Activated CD4-positive, alpha-beta T cell treated with anti-CD3 and anti-CD28 coated beads for 4 hours (primary cell): ENCODE measurements around the gene PRLR.

Experiments
- DNase-seq, 2 donors: peaks; one replicate each; pipeline ENCODE4 v3.0.0-alpha.2; 2020

PRLR gene

DNA sequence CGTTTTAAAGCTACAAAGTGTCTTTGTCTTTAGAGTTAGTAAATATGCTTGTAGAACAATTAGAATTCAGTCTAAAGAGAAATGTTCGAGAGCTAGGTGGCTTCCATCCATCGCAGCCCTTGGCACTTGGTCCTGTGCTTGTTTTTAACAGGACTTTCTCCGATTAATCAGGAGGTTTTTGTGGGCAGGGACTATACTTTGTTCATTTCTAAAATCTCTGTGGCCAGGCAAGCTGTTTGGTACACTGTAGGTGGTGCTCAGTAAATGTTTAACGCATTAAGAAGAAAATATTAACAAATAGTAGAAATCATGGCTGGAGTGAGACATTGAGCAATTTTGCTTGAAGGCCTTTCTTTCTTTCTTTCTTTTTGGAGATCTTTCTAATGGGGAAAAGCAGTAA is 203.3 kb downstream of the PRLR start:
- DNase-seq, result no peak

DNA sequence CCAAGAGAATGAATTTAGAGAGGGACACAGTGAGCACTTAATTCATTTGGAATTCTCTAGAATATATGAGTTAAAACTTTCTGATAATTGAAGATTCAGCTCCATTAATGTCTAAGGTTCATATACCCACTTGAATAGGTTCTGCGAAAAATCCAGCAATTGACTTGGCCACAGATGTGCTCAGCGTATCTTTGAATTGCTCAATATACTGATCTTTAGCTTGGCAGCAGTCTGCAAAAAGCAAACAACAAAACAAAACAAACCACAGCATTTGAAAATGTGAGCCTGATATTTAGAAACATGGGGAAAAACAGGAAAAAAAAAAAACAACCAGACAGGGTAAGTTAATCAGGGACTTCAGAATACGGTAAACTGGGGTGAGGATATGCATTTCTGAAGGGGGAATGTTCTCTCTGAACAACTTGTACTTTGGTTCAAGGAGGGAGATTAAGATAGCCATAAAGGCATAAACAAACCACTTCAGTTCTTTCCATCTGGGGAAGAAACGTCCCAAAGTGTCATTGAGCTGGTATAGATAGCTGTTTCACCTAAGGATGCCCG is 203.9 kb downstream of the PRLR start:
- DNase-seq, result no peak

DNA sequence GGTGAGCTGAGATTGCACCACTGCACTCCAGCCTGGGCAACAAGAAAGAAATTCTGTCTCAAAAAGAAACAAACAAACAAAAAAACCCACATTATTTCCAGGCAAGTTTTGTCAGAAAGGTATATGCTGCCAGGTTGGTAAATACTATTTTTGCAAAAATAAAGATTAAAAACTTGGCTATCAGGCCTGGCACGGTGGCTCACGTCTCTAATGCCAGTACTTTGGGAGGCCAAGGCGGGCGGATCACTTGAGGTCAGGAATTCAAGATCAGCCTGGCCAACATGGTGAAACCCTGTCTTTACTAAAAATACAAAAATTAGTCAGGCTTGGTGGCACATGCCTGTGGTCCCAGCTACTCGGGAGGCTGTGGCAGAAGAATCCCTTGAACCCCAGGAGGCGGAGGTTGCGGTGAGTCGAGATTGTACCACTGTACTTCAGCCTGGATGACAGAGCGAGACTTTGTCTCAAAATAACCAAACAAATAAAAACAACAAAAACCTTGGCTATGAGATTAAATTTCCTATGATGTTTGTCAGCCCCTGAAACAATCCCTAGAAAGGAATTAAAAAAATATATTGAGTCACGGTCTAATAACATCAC is 205.3 kb downstream of the PRLR start:
- DNase-seq, result no peak

DNA sequence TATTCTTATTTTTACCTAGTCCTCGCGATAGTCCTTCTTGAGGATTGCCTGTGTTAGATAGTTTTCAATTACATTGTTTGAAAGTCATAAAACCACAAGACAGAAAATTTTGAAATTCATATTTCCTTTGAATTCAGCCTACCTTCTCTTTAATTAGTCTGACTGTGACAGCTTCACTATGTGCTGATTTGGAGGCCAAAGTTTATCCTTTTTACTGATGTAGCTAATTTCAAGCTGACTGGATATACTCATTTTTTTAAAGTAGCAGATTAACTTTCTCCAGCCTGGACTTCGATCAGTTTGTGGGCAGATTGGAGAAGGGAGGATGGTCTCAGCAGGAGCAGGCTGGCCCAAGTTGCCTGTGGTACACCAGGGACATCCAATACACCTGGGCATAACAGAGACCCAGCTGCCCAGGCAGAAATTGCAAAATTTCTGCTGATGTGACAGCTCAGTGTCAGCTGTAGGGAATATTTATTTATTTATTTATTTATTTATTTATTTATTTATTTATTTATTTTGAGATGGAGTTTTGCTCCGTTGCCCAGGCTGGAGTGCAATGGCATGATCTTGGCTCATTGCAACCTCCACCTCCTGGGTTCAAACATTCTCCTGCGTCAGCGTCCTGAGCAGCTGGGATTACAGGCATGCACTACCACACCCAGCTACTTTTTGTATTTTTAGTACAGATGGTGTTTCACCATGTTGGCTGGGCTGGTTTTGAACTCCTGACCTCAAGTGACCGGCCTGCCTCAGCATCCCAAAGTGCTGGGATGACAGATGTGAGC is 206.7 kb downstream of the PRLR start:
- no peak for DNase-seq

DNA sequence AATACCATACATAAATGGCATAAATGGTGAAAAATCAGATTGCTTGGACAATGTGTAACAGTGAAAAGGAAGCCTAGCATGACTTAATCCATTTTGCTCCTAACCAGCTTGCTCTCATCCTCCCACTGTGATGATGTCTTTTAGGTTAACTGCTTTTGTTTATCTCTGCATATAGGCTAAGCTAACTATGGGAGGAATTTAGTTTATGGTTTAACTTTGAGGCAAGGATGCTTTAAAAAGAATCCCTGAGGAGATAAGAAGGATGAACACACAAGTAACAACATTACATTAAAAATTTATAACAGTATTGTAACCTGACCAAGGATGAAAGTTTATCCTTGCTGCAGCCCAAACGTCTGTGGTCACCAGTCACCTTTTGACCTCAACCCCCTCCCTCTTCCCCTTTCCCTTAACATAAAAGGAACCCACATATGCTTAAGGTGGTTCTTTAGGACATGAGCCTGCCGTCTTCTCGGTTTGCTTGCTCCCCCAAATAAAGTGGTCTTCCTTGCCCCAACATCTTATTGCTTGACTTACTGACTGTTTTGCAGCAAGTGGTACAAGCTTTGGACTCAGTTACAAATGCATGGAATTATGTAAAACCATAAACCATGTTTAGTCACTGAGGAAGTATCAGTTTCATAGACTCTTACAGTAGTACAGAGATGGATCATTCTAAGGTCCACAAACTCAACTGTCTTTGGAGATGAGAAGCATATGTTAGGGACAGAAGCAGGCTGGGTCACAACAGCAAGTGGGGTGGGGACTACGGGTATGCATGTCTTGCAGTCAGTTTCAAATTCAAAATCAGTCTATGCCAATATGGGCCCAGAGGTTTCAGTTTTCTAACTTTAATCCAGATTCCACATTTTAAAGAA is 213.9 kb downstream of the PRLR start:
- no peak for DNase-seq

DNA sequence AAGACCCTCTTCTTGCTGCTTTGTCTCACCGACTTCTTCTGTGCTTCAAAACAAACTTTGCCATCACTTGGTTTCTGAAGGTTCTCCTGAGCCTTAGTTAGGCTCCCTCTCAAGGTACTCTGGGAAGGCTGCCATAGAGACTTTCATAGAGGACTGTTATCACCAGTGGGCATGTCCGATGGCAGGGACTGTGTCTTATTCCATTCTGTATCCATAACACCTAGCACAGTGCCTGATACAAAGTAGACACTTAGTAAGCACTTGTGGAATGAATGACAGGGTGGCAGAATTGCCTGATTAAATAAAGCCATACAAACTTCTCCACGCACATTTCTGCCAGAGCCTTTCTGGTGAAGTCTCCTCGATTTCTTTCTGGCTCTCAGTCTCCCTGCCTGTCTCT is 215.2 kb downstream of the PRLR start:
- no peak for DNase-seq

DNA sequence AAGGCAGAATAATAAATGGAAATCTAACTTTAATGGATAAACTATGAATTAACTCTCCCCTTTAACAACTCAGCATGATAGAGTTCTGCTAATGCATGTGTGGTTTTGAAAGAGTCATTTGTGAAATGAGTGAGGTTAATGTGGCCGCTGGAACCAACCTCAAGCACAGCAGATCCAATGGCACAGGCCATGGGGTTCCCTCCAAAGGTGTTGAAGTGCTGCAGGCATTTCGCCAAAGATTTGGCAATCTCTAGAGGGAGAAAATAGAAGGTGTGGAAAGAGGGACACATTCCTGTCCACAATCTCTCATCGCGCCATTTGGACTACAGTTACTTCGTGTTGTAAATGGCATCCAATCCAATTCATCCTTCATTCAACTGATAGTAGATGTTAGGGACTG is 217.5 kb downstream of the PRLR start:
- no peak for DNase-seq

DNA sequence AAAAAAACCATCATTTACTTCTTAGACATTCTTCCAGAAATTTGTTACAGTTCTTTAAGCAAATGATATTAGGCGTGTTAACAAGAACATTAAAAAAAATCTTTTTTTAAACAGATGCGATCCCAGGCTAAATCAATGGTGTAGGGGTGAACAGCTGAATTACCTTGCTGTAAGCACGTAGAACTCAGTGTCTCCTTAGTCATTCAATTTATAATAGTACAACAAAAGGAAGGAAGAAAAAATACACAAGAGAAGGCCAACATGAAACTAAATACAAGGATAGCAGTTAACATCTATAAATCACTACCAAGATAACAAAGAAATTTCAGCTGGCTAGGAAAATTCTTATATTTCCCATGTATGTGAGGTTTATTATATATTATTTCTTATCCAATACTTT is 217.9 kb downstream of the PRLR start:
- no peak for DNase-seq

DNA sequence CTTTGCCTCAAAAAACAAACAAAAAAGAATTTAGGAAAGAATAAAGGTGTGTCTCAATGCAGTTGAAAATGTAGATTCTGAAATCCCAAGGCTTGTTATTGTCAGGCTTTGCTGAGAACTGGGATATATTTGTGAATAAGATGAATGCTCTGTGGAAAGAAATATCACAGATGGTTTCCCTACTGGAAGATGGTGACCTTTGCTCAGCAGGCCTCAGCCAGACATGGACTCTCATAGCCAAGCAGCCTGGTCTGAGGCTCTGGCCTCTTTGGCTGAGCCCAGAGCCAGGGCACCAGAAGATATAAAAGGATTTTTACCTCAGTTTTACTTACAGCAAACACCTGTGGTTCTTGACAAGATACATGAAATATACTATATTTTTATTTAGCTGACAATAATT is 219.6 kb downstream of the PRLR start:
- no peak for DNase-seq

DNA sequence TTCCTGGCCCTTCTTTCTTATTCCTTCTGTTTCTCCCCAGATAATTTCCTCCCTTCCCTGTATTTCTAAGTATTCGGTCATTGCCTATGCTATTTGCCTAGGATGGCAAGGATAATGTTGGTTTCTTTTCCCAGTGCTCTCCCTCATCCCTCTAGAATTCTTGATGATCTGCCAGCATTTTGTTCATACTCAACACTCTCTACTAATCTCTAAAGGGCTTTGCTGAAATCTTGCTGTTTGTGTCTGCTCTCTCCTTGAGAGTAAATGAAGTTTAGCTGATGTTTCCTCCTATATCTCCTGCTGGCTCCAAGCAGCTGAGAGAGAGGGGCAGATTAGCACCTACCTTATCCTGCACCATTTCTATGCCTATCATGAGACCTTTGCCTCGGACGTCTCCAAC is 220.6 kb downstream of the PRLR start:
- no peak for DNase-seq

DNA sequence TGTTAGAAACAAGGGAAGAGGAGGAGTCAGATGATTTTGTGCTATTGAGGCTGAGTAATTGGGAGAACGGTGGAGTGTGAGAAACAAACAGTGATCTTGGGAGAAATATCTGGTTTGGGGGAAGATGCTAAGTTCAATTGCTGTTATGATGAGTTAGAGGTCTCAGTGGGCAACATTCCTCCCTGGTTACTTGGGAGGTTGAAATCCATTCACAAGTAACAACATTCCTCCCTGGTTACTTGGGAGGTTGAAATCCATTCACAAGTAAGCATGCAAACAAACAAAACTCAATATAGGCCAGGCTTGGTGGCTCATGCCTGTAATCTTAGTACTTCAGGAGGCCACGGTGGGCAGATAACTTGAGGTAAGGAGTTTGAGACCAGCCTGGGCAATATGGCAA is 221.3 kb downstream of the PRLR start:
- DNase-seq, result no peak

DNA sequence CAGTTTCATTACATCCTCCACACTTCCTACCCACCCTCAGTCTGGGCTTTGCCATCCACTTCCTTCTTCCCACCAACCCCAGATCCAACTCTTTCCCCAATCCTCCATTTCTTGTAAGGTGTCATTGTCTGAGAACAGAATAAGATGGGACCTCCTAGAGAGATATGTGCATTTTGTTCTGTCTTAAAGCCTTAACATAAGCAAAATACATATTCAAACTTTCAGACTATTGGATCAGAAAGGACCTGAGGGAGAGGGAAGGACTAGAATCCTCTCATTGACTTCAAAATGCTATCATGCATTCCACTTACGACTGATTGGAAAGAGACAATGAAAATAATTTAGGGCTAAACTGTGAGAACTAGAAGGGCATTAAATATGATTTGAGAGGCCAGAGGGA is 225.5 kb downstream of the PRLR start:
- DNase-seq, result no peak

DNA sequence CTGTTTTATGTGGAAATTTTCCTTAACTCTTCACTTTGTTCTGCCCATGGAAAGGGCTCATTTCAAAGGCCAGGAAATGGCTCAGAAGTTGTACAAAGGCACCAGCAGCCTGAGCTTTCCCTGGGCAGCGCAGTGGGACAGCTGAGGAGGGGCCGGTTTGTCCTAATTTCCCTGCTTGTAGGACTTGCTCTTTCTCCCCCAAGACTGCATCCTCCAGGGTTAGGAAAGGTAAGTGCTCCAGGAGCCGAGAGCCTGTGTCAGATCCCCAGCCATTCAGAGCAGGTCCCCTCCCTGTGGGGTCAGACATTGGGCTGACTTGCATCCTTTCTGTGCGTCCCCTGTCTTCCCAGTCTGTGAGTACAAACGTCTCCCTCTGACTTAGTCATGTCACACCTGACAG is 226.1 kb downstream of the PRLR start:
- DNase-seq, result no peak

DNA sequence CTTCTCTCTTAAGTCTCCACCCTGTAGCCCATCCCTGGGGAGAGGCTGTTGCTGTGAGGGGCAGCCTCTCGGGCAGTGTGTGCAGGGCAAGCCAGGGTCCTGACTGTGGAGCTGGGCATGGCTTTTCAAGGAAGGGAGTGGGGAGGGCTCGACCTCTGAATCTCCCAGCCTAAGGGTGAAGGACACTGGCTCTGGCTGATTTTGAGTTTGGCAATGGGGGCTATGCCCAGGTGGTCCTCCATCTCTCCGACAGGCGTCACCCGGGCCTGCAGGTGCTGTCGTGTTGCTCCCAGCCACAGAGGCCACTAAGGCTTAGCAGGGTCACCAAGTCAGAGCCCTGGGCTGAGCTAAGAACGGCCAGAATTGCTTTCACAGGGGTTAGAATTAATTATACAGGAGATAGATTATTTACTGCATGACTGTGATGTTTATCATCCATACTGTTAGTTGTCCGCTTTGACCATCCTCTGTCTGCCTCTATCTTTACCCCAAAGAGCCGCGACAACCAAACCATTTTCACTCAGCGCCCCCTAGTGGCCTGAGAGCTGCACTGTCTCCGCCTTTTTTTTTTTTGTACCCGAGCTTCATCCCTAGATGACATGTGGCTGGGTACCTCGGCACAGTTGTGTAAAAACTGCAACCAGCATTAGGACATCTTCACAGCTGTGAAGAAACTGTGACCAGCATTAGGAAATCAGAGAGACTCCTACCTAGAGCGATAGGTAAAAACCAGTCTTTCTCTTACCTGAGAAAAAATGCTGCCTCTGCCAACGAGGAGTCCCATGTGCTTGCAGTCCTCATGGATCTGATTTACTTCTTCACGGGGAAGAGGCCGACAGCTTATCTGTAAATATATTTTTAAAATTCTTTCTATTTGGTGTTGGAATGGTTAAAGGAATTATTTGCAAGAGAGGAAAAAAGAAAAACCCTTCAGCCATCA is 227.0 kb downstream of the PRLR start:
- DNase-seq, result peak; percentile 39 to 46

DNA sequence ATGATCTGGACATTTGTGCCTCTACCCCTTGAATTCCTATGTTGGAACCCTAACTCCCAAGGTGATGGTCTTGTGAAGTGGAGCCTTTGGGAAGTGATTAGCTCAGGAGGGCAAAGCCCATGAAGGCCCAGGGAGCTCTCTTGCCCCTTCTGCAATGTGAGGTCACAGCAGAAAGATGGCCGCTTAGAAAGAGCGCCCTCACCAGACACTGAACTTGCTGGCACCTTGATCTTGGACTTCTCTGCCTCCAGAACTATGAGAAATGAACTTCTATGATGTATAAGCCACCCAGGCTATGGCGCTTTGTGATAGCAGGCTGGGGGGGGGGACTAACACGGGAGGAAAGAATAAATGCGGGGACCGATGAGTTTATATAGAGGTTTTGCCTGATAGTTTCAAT is 227.8 kb downstream of the PRLR start:
- DNase-seq, result no peak

DNA sequence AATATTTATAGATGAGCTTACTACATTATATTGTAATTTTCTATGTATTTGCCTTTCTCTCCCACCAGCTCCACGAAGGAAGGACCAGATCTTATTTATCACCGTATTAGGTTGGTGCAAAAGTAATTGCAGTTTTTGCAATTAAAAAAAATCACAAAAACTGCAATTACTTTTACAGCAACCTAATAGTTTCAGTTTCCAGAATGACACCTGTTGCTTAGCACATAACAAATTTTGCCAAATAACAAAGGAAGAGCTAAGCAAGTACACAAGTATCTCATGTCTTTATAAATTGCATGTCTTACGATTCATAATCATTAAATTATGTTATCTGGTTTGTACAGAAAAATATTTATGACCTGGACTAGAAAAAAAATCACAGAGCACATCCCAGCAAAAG is 228.4 kb downstream of the PRLR start:
- no peak for DNase-seq
